ENCODE data around the gene KCND3.

KCND3 gene

DNA sequence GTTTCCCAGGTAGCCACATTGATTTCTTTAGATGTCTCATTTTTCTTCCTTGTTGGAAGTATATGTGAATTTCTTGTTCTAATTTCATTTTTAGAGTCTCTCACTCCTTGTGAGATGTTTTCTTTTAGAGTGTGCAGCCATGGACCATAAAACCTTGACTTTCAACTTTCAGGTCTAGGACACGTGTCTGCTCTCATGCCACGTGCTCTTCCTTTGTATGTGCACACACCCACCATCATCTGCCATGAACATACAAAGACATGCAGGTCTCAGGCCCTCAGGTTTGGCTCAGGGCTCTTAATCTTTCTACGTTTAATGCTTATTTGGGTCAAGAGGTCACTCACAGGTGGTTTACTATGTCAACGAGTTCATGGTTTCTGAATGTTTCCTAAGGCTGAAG lies 163.2 kb downstream of the KCND3 start:
- Histone ChIP-seq H3K79me2 (ENCODE audit: insufficient read depth, low read length) (no peaks in the 10 kb centered on the region), H3K9me2 (replicated peaks; ENCODE audit: low read depth, low read length) (no peaks in the 10 kb centered on the region), H3K4me2 (ENCODE audit: low read depth, low read length, poor library complexity, severe bottlenecking) (no peak overlapping the region), H3K4me1 (ENCODE audit: insufficient read depth, low read length, poor library complexity, severe bottlenecking) (no peaks in the 10 kb centered on the region), H3K9me3 (ENCODE audit: insufficient read depth, low read depth, low read length) (no peaks in the 10 kb centered on the region), H3K4me3 (ENCODE audit: low read length, poor library complexity, severe bottlenecking) (no peak overlapping the region), H3F3A (ENCODE audit: low read depth) (no peaks in the 10 kb centered on the region), H2AFZ (ENCODE audit: low read length) (no peak overlapping the region), H4K20me1 (ENCODE audit: insufficient read depth, low read length, poor library complexity, severe bottlenecking) (no peaks in the 10 kb centered on the region), H3K36me3 (ENCODE audit: insufficient read depth, low read length) (no peaks in the 10 kb centered on the region), H3K27me3 (ENCODE audit: insufficient read depth, low read length, poor library complexity, severe bottlenecking) (no peaks in the 10 kb centered on the region), H3K9ac (ENCODE audit: low read depth, low read length, poor library complexity, severe bottlenecking) (no peak overlapping the region)
- TF ChIP-seq, protein P1, sequence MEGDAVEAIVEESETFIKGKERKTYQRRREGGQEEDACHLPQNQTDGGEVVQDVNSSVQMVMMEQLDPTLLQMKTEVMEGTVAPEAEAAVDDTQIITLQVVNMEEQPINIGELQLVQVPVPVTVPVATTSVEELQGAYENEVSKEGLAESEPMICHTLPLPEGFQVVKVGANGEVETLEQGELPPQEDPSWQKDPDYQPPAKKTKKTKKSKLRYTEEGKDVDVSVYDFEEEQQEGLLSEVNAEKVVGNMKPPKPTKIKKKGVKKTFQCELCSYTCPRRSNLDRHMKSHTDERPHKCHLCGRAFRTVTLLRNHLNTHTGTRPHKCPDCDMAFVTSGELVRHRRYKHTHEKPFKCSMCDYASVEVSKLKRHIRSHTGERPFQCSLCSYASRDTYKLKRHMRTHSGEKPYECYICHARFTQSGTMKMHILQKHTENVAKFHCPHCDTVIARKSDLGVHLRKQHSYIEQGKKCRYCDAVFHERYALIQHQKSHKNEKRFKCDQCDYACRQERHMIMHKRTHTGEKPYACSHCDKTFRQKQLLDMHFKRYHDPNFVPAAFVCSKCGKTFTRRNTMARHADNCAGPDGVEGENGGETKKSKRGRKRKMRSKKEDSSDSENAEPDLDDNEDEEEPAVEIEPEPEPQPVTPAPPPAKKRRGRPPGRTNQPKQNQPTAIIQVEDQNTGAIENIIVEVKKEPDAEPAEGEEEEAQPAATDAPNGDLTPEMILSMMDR (conservative IDR thresholded peaks at IDR 0.05; ENCODE audit: low read length), result no peak
- TF ChIP-seq EZH2phosphoT487 (IDR thresholded peaks at IDR 0.05; ENCODE audit: borderline replicate concordance), result no peak

DNA sequence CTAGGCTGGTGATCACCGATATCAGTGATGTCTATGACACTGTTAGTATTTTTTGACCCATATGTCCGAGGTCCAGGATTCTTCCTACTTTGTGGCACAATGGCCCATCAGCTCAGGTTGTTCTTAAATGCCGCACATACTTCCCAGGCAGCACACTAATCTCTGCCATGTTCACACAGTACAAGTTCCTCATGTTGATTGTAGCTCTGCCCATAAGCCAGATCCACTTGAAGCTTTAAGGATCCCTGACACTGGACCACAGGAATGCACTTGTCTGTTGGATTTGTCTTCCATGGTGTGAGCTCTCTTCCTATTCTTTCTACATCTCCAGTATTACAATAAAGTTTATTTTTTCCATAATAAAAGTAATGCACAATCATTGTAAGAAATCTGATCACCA lies 164.3 kb downstream of the KCND3 start:
- TF ChIP-seq EZH2phosphoT487 (IDR thresholded peaks at IDR 0.05; ENCODE audit: borderline replicate concordance), result no peak
- TF ChIP-seq, protein P1 (conservative IDR thresholded peaks at IDR 0.05; ENCODE audit: low read length), result no peak
- no peaks in the 10 kb centered on the region for H3K27me3 ChIP-seq (ENCODE audit: insufficient read depth, low read length, poor library complexity, severe bottlenecking)
- no peaks in the 10 kb centered on the region for H3K9me2 ChIP-seq (replicated peaks; ENCODE audit: low read depth, low read length)
- no peak overlapping the region for H3K9ac ChIP-seq (ENCODE audit: low read depth, low read length, poor library complexity, severe bottlenecking)
- no peaks in the 10 kb centered on the region for H3K36me3 ChIP-seq (ENCODE audit: insufficient read depth, low read length)
- H2AFZ ChIP-seq (ENCODE audit: low read length), result no peak overlapping the region
- no peaks in the 10 kb centered on the region for H3K79me2 ChIP-seq (ENCODE audit: insufficient read depth, low read length)
- H3K9me3 ChIP-seq (ENCODE audit: insufficient read depth, low read depth, low read length), result no peaks in the 10 kb centered on the region
- H4K20me1 ChIP-seq (ENCODE audit: insufficient read depth, low read length, poor library complexity, severe bottlenecking), result no peaks in the 10 kb centered on the region
- H3K4me2 ChIP-seq (ENCODE audit: low read depth, low read length, poor library complexity, severe bottlenecking), result no peak overlapping the region
- H3K4me1 ChIP-seq (ENCODE audit: insufficient read depth, low read length, poor library complexity, severe bottlenecking), result no peaks in the 10 kb centered on the region
- H3K4me3 ChIP-seq (ENCODE audit: low read length, poor library complexity, severe bottlenecking), result no peak overlapping the region
- no peaks in the 10 kb centered on the region for H3F3A ChIP-seq (ENCODE audit: low read depth)

DNA sequence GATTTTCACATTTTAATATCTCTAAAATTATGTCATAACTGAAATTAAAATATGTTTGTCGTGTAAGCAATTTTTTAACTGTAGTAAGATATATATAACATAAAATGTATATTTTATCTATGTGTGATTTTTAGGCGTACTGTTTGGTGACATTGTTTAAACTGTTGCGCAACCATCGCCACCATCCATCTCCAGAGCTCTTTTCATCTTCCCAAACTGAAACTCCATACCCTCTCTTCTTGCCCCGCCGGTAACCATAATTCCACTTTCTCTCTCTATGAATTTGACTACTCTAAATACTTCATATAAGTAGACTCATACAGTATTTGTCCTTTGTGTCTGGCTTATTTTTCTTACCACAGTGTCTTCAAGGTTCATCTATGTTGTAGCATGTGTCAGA lies 167.3 kb downstream of the KCND3 start:
- Histone ChIP-seq H3K79me2 (ENCODE audit: insufficient read depth, low read length) (no peaks in the 10 kb centered on the region), H4K20me1 (ENCODE audit: insufficient read depth, low read length, poor library complexity, severe bottlenecking) (no peaks in the 10 kb centered on the region), H3K4me3 (ENCODE audit: low read length, poor library complexity, severe bottlenecking) (no peak overlapping the region), H3K9me3 (ENCODE audit: insufficient read depth, low read depth, low read length) (no peaks in the 10 kb centered on the region), H3K4me2 (ENCODE audit: low read depth, low read length, poor library complexity, severe bottlenecking) (no peak overlapping the region), H3K27me3 (ENCODE audit: insufficient read depth, low read length, poor library complexity, severe bottlenecking) (no peaks in the 10 kb centered on the region), H3F3A (ENCODE audit: low read depth) (no peaks in the 10 kb centered on the region), H3K9ac (ENCODE audit: low read depth, low read length, poor library complexity, severe bottlenecking) (no peak overlapping the region), H3K9me2 (replicated peaks; ENCODE audit: low read depth, low read length) (no peaks in the 10 kb centered on the region), H3K36me3 (ENCODE audit: insufficient read depth, low read length) (no peaks in the 10 kb centered on the region), H3K4me1 (ENCODE audit: insufficient read depth, low read length, poor library complexity, severe bottlenecking) (no peaks in the 10 kb centered on the region), H2AFZ (ENCODE audit: low read length) (no peak overlapping the region)
- TF ChIP-seq, protein P1 (conservative IDR thresholded peaks at IDR 0.05; ENCODE audit: low read length), result no peak
